DND-41 (cell line): ENCODE measurements around the gene LGALS7.
"Not testable (repeated sequence)": the region's sequence is repeated elsewhere in the genome, so short reads cannot be mapped to it uniquely, and the experiment has no call there.

Source experiments
- ATAC-seq: fragments of 200-7000 bp; cut with Tn5 transposase; 3 replicates; pipeline ENCODE4 v1.9.1; 2021; ENCODE audit warnings: low read depth; ENCODE audit not compliant: insufficient read depth
- DNase-seq: peaks from one replicate; pipeline ENCODE4 v3.0.0-alpha.2; 2020
- H2AFZ ChIP-seq: 2 replicates; pipeline ENCODE4 v1.6.0; 2012; ENCODE audit warnings: low read depth, low read length
- H3K27ac ChIP-seq: 2 replicates; pipeline ENCODE4 v1.5.1; 2012; ENCODE audit warnings: low read length, inconsistent platforms
- H3K27me3 ChIP-seq: fragments of 200-600 bp; sonication (generic); 2 replicates; pipeline ENCODE4 v1.6.0; 2012; ENCODE audit warnings: low read length, mild to moderate bottlenecking, inconsistent platforms; ENCODE audit not compliant: insufficient read depth, poor library complexity
- H3K36me3 ChIP-seq: 2 replicates; pipeline ENCODE4 v1.5.1; 2012; ENCODE audit warnings: low read length, inconsistent platforms; ENCODE audit not compliant: insufficient read depth
- H3K4me1 ChIP-seq: 2 replicates; pipeline ENCODE4 v1.5.1; 2012; ENCODE audit warnings: mild to moderate bottlenecking, low read length; ENCODE audit not compliant: insufficient read depth
- H3K4me2 ChIP-seq: 2 replicates; pipeline ENCODE4 v1.6.0; 2012; ENCODE audit warnings: mild to moderate bottlenecking, moderate library complexity, low read length, inconsistent platforms; ENCODE audit not compliant: insufficient read depth
- H3K4me3 ChIP-seq, 2 experiments: fragments of 200-600 bp in 1 of 2; shearing (Covaris generic) in 1 of 2; 2 replicates each; pipeline ENCODE4 v1.5.1; 2012 to 2016; ENCODE audit warnings: inconsistent platforms in 2 of 2, low read length in 2 of 2, mild to moderate bottlenecking in 2 of 2, low read depth in 1 of 2, moderate library complexity in 1 of 2
- H3K79me2 ChIP-seq: 2 replicates; pipeline ENCODE4 v1.6.0; 2012; ENCODE audit warnings: low read length, inconsistent platforms; ENCODE audit not compliant: insufficient read depth
- H3K9ac ChIP-seq: 2 replicates; pipeline ENCODE4 v1.6.0; 2012; ENCODE audit warnings: low read depth, mild to moderate bottlenecking, inconsistent platforms, low read length, moderate library complexity
- H3K9me3 ChIP-seq: 2 replicates; pipeline ENCODE4 v1.5.1; 2012; ENCODE audit warnings: low read length, moderate library complexity, mild to moderate bottlenecking, inconsistent platforms; ENCODE audit not compliant: insufficient read depth, severe bottlenecking
- H4K20me1 ChIP-seq: 2 replicates; pipeline ENCODE4 v1.6.0; 2012; ENCODE audit warnings: low read length; ENCODE audit not compliant: insufficient read depth
- EZH2 ChIP-seq: IDR thresholded peaks from 3 replicates; pipeline ENCODE4 v1.6.1; 2012; ENCODE audit warnings: borderline replicate concordance, low read depth, mild to moderate bottlenecking, moderate library complexity, low read length, inconsistent platforms; ENCODE audit not compliant: severe bottlenecking
- TF ChIP-seq, protein P1 (sequence below): IDR thresholded peaks from 2 replicates; pipeline ENCODE4 v1.5.1; 2012; ENCODE audit warnings: borderline replicate concordance, low read length, moderate library complexity, mild to moderate bottlenecking; ENCODE audit not compliant: poor library complexity, severe bottlenecking; ENCODE audit errors: extremely low read depth

The LGALS7 gene

DNA sequence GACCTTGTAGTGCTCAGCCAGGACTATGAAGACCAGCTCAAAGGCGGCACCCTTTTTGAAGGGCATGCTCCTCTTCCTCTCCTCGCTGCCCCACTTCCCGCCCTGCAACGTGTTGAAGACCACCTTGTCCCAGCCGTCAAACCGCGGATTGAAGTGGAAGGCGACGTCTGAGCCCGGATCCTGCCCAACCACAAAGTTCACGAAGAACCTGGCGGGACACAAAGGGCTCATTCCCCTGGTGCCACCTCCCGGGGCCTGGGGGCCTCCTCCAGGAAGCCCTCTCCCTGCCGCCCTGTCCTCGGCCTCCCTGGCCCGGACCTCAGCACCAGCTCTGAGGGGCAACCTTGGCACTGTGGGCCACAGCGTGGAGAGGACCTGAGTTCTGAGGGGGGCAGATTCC, 35.4 kb upstream of the LGALS7 start:
- Histone ChIP-seq H3K9ac (no peak overlapping the region), H3K79me2 (no peaks in the 10 kb centered on the region), H3K9me3 (no peaks in the 10 kb centered on the region), H2AFZ (no peak overlapping the region), H3K4me2 (no peak overlapping the region), H3K27ac (no peak overlapping the region), H3K27me3 (no peaks in the 10 kb centered on the region), H3K36me3 (no peaks in the 10 kb centered on the region), H3K4me3 (no peak overlapping the region), H3K4me1 (no peaks in the 10 kb centered on the region), H4K20me1 (no peaks in the 10 kb centered on the region)
- TF ChIP-seq, protein P1, sequence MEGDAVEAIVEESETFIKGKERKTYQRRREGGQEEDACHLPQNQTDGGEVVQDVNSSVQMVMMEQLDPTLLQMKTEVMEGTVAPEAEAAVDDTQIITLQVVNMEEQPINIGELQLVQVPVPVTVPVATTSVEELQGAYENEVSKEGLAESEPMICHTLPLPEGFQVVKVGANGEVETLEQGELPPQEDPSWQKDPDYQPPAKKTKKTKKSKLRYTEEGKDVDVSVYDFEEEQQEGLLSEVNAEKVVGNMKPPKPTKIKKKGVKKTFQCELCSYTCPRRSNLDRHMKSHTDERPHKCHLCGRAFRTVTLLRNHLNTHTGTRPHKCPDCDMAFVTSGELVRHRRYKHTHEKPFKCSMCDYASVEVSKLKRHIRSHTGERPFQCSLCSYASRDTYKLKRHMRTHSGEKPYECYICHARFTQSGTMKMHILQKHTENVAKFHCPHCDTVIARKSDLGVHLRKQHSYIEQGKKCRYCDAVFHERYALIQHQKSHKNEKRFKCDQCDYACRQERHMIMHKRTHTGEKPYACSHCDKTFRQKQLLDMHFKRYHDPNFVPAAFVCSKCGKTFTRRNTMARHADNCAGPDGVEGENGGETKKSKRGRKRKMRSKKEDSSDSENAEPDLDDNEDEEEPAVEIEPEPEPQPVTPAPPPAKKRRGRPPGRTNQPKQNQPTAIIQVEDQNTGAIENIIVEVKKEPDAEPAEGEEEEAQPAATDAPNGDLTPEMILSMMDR = no peak
- TF ChIP-seq EZH2 = no peak
- DNase-seq = no peak
- no peak for ATAC-seq

DNA sequence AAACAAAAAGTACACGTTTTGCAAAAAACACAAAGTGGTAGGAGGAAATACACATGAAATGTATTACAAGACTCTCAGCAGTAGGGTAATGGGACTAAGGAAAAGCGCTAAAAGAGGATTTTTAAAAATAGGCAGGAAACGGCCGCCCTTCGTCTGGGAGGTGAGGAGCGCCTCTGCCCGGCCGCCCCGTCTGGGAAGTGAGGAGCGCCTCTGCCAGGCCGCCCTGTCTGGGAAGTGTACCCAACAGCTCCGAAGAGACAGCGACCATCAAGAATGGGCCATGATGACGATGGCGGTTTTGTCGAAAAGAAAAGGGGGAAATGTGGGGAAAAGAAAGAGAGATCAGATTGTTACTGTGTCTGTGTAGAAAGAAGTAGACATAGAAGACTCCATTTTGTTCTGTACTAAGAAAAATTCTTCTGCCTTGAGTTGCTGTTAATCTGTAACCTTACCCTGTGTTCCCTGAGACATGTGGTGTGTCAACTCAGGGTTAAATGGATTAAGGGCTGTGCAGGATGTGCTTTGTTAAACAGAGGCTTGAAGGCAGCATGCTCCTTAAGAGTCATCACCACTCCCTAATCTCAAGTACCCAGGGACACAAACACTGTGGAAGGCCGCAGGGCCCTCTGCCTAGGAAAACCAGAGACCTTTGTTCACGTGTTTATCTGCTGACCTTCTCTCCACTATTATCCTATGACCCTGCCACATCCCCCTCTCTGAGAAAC, 34.2 kb upstream of the LGALS7 start:
- DNase-seq, H3K9ac ChIP-seq, H3K4me1 ChIP-seq, H3K9me3 ChIP-seq, ATAC-seq, H3K27ac ChIP-seq, H2AFZ ChIP-seq, H3K27me3 ChIP-seq, H3K4me3 ChIP-seq, H4K20me1 ChIP-seq, H3K36me3 ChIP-seq, H3K4me2 ChIP-seq, H3K79me2 ChIP-seq: not testable (repeated sequence)

DNA sequence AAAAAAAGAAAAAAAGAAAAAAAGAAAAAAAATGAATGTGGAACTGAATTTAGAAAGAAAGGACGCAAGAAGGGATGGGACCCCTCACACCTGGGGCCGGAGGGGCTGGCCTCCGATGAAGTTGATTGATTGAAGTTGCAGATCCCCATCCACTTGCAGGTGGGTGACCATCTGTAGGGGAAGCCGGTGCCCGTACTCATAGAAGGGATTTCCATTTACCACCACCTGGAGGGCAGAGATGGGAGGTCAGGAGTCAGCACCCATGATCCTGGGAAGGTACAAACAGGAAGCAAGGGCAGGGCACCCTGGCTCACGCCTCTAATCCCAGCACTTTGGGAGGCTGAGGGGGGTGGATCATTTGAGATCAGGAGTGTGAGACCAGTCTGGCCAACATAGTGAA, 33.1 kb upstream of the LGALS7 start:
- Histone ChIP-seq H3K4me1 (no peaks in the 10 kb centered on the region), H2AFZ (no peak overlapping the region), H3K4me3 (no peak overlapping the region), H3K27me3 (no peaks in the 10 kb centered on the region), H3K4me2 (no peak overlapping the region), H3K27ac (no peak overlapping the region), H4K20me1 (no peaks in the 10 kb centered on the region), H3K79me2 (no peaks in the 10 kb centered on the region), H3K36me3 (no peaks in the 10 kb centered on the region), H3K9me3 (no peaks in the 10 kb centered on the region), H3K9ac (no peak overlapping the region)
- DNase-seq = no peak
- no peak for ATAC-seq
- no peak for TF ChIP-seq EZH2
- TF ChIP-seq, protein P1 = no peak

DNA sequence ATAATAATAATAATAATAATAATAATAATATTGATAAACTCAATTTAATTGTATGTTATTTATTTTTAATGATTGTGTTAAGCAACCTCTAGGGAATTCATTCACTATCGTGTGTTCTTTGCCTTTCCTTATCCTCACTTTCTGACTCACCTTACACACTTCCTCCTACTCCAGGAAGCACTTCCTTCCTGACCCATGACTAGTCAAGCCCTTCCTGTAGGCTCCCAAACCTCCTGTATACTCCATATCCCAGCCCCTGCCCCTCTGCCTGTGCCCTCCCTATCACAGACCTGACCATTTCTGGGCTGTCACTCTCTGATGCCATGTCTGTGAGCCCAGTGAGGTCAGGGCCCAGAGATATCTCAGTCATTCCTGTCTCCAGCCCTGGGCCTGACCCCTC, 31.9 kb upstream of the LGALS7 start:
- Histone ChIP-seq H3K4me3 (no peak overlapping the region), H3K9me3 (no peaks in the 10 kb centered on the region), H2AFZ (no peak overlapping the region), H3K9ac (no peak overlapping the region), H3K4me1 (no peaks in the 10 kb centered on the region), H3K4me2 (no peak overlapping the region), H3K36me3 (no peaks in the 10 kb centered on the region), H3K27ac (no peak overlapping the region), H3K27me3 (no peaks in the 10 kb centered on the region), H3K79me2 (no peaks in the 10 kb centered on the region), H4K20me1 (no peaks in the 10 kb centered on the region)
- no peak for TF ChIP-seq EZH2
- TF ChIP-seq, protein P1 = no peak
- DNase-seq = no peak
- no peak for ATAC-seq
